NCI-H146 treated with DMSO at 0.1 percent for 48 hours (cell line): ENCODE results near the gene DUSP2.

Source experiments
- DNase-seq: peaks from one replicate; lab custom pipeline; 2025; ENCODE audit not compliant: unreplicated experiment; lab: John Stamatoyannopoulos, UW

The DUSP2 gene

DNA sequence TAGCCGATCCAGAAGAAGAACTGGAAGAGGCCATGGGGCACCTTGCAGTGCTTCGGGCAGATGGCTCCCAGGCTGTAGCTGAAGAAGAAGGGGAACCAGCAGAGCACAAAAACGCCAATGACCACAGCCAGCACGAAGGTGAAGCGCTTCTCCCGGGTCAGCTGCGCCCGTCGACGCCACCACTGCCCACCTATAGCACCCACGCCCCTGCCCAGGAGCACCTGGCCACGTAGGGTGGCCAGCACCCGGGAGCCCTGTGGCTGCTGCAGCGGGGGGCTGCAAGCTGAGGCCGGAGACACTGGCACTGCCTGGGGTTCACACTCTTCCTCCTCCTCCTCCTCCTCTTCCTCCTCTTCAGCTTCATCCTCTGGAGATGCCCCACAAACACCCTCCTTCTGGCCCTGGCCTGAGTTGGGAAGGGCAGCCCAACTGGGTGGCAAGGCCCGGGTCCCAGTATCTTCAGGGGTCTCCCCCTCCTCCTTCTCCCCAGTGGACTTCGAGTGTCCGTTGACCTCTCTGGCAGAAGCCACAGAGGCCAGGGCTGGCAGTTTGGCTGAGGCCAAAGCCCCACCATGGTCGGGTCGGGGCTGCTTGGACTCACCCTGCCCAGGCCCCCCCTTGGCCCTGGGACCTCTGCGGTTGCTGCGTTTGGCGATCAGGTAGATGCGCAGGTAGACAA is 30.2 kb downstream of the DUSP2 start:
- DNase-seq = no peak

DNA sequence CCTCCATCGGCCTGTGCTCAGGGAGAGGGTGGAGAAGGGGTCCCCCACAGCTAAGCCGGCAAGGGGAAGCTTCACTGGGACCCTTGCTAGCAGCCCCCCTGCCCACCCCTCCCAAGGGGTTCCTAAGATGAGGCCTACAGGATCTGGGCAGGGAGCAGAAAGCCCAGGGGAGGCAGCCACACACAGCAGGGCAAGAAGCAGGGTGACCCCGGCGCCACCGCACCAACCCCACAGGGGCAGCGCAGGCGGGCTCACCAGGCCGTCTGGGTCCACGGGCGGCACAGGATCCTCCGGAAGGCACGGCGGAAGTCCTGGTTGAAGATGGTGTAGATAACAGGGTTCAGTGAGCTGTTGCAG is 30.7 kb downstream of the DUSP2 start:
- DNase-seq = no peak

DNA sequence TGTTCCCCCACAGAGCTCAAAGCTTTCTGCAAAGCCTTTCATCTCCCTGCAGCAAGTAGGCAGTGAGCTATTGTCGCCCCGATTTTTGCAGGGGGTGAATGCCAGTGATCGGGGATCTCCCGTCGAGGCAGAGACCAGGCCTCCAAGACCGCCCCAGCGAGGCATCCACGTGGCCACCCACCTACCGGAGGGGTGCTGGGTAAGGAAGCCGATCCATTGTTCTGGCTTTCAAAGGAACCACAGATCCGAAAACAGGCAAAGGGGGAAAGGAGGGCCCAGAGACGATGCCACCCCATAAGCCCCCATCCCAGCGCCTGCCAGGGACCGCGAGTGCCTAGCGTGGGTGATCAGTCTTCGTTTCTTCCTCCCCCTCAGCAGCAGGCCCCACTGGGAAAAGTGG is 31.3 kb downstream of the DUSP2 start:
- no peak for DNase-seq

DNA sequence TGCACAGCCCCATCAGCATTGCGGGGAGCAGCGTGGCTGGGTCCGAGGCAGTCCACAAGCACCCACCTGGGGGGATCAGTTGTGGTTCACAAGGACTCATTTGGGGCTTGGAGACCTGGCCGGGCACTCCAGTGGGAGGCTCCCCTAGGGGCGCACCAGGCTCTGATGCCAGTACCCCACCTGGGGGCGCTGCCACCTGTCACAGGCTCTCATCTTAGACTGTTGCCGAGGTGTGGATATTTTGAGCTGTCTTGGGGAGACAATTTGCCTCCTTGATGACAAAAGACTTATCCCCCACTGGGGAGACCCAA is 31.9 kb downstream of the DUSP2 start:
- DNase-seq = no peak

DNA sequence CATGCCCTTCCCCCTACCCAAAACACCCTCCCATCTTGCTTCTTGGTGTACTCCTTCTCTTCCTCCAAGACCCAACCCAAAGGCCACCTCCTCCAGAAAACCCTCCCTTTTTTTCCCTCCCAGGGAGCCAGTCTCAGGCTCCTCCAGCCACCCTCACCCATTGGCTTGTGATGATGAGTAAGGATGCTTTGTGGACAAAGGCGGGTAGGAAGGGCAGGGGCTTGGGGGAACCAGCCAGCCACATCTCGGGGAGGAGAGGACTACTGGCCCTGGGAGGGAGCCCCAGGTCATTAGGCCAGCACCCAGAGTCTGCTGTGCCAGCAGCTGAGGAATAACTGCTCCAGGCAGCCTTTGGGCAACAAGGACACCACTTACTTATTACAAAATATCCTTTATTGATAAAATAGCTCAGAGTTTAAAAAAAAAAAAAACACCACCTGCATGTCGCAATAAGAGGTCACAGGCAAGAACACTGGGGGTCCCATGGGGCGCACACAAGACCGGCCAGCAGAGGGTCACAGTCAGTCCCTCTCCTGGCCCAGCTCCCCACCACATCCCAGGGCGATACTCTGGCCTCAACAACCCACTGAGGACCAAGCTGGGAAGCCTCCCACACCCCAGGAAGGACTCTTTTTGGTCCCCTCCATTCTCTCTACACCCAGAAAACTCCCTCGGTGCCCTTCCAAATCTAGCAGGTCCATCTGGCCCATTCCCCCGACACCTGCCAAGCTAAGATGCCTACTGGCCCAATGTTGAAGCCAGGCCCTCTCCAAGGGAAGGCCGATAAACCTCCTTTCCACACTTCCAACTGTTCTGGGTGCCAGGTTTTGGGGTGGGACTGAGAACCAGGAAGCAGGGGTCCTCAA is 32.5 kb downstream of the DUSP2 start:
- DNase-seq = no peak

DNA sequence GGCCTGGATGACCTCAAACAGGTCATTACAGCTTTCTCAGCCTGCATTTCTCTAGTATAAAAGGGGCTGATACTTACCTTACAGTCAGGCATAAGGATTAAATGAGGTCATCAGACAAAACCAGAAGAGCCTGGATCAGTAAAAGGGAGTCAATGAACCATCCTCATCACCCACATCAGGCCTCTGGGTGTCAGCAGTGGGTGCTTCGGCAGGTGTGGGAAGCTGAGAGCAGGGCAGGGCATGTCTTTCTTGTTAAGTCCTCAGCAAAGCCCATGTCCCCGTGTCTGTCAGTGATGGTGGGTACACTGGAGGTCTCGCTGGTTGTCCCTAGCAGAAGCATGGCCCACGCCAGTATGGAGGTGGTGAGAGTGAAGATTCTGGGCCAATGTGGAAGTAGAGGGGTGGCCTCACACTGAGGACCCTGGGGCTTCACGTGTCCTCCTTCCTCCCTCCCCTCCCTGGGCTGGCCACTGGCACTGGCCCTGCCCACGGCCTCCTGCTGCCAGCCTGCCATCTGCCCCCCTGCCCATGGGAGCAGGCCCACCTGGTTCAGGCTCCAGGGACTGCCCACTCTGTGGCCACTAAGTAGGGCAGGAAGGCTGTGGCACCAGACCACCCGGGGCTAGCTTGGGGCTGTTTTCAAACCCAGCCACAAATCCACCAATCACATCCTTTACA is 33.3 kb downstream of the DUSP2 start:
- DNase-seq = no peak

DNA sequence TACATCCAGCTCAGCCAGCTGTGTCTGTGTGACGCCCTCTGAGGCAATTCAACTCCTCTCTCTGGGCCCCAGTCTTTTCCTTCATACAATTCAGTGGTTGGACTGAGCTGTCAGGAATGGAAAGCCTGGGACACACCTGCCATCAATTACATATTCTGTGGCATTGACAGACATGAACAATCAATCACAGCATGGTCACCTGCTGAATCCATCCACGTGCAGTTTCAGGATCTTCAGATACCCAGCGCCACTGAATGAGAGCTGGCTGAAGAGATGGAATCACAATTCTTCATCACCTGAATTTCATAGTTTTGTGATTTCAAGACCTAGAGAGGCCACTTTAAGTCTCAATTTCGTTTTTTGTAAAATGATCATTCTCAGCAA is 34.0 kb downstream of the DUSP2 start:
- DNase-seq = peak; percentile 45

DNA sequence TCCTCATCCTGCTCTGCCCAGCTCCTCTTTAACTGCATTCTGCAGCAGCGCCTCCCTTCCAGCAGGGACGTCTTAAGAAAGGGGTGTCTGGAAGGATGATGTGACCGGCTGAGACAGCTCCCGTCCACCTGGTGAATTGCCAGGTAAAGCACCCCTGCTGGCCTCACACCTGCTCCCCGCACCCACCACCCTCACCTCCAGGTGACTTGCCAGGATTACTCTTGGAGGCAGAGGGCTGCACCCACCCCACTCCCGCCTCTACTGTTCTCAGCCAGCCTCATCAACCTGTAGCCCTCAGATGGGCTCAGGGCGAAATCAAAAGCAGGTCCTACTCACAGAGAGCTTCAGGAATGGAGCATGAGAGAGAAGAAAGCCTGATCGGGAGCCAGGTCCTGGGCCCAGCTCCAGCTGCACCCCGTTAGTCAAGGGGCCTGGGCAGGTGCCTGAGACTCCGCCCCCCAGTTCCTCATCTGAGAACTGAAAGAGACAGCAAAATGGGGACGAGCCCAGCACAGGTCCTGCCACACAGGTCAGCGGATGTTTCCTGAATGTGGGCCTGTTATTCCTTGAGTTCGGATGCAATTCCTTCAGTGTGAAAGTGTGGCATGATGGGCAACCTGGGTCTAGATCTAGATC is 34.5 kb downstream of the DUSP2 start:
- DNase-seq = no peak

DNA sequence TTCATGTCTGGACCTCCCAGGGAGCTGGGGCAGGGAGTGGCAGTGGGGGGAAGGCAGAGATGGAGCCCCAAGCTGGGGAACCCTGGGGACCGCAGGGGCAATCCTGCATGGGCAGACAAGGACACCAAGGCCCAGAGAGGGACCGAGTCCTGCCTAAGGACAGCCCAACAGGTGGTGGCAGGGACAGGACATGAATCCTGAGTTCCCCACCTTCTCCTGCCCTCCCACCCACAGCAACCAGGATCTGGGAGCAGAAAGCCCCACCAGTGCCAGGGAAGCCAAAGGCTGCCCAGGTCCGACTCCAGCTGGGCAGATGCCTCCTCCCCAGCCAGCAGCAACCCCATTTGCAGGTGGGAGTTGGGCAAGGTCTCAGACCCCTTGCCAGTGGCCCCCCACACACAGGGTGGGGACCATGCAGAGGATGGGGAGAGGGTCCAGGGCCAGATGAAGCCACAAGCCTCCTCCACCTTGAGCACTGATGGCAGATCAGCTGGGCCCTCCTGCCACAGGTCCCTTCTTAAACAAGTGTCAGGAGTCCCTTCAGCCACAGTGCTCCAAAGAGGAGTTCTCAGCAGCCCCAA is 35.2 kb downstream of the DUSP2 start:
- no peak for DNase-seq

DNA sequence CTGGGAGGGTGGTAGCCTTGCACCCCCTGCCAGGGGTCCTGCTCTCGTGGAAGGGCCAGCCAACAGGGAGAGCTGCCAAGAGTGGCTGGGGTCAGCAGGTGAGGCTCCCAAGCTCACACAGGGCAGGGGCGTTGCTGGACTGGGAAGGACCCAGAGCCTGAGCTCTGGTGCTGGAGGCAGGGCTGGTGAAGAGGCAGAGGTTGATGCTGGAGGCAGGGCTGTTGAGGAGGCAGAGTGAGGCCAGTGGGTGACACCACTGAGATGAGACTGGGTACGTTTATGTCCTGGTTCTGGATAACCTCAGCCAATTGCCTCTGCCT is 35.9 kb downstream of the DUSP2 start:
- no peak for DNase-seq

DNA sequence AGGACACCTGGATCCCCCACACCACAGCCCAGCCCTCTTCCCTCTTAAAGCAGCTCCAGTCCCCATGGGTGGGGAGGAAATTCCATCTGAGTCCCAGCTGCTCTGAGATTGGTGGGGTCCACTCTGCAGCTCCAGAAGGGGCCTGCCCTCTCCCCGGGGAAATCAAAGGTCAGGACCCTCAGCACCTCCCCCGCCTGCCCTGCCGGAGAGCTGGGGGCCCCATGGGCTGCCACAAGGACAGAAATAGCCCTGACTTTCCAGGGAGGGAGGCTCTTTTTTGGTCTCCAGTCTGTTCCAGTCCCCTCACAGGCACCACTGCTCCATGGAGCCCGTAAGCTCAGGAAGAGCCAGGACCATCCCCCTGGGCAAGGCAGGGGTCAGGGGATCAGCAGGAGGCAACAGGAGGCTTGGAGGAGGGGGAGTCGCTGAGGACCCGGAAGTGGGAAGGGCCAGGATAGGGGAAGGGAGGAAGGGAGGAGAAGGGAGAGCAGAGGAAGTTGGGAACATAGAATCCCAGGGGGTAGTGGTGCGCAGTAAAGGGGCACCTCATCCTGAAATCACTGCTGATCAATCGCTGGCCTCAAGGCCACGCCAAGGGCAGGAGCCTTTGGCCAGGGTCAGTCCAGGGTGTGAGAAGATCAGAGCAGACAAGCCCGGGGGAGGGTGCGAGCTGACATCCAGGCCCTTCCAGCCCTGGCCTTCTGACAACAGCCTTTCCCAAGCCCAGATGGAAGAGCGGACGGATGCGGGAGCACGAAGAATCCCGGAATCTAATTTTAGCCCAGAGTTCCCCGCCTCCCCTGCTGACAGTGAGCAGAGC is 36.5 kb downstream of the DUSP2 start:
- DNase-seq = no peak

DNA sequence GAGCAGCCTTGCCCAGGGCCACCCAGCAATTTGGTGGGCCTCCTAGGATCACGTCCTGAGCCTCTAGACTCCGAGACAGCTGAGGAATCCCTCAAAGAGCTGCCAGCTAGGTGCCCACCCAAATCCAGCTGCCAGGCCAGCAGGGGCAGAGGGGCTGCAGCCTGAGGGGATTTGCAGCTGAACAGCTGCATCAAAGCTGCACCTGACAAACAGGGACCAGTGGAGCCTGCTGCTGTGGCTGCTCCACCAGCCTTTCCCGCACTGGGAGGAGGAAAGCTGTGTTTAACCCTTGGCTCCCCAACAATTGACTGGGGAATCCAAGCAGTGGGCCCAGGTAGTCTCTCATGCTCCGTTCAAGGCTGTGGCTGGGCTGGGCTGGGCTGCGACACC is 37.1 kb downstream of the DUSP2 start:
- DNase-seq = no peak

DNA sequence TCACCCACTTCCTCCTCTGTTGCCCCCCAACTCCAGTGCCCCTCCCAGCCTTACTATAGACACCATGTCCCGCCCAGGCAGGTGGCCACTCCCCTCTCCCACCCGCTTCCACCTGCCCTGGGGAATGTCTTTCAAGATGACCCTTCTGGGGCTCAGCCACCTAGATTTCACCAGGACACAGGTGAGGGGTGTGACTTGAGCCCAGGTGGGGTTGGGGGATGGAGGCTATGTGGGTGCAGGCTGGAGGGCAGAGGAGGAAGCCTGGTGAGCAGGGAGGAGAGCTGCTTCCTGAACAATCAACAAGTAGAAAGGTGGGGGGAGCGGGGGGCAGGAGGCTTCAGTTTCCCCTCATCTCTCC is 37.6 kb downstream of the DUSP2 start:
- DNase-seq = no peak

DNA sequence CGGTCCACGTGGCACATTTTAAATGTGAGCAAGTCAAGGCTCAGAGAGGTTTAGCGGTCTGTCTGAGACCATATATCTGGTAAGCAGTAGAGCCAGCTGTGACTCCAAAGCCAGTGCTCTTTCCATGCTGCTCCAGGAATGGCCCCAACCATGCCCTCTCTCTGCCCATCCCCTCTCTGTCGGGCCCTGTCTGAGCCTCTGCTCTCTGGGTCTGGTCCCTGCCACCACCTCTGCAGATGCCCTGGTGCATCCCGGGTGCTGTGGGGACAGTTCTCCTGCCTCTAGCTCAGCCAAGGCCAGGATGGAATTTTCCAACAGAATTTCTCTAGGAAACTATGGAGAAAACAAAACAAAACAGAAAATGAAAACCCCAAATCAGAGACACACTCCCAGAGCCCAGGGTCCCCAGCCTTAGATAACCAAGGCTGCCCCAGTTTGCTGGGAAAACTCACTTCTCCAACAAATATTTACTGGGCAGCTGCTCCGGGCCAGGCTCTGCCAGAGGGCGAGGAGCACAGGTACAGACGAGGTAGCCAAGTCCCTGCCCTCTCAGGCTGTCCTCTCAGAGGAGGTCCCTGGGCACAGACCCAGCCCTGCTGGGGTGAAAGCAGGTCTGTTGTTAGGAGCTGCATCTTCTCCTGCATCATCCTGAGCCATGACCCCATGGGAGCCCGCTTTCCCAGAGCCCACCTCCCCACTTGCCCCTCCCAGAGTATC is 38.1 kb downstream of the DUSP2 start:
- no peak for DNase-seq

DNA sequence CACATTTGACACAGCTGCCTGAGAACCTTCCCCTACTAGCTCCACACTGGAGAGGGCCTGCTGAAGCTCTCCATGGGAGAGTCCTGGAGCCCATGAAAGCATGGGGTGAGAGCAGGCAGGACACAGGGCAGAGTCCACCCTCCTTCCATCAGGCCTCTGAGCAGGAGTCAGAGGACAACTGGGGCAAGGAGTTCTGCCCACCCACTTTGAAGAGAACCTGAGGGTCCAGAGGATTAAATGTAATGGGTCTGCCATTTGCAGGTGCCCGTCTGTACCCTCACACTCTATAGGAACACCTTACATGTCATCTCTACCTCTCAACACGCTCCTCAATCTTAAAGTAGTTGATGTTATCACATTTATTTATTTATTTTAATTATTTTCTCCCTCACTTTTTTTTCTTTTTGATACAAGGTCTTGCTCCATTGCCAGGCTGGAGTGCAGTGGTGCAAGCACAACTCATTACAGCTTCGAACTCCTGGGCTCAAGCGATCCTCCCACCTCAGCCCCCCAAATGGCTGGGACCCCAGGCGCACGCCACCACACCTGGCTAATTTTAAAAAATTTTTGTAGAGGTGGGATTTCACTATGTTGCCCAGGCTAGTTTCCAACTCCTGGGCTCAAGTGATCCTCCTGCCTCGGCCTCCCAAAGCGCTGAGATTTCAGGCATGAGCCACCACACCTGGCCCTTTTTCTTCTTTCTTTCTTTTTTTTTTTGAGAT is 39.1 kb downstream of the DUSP2 start:
- no peak for DNase-seq

DNA sequence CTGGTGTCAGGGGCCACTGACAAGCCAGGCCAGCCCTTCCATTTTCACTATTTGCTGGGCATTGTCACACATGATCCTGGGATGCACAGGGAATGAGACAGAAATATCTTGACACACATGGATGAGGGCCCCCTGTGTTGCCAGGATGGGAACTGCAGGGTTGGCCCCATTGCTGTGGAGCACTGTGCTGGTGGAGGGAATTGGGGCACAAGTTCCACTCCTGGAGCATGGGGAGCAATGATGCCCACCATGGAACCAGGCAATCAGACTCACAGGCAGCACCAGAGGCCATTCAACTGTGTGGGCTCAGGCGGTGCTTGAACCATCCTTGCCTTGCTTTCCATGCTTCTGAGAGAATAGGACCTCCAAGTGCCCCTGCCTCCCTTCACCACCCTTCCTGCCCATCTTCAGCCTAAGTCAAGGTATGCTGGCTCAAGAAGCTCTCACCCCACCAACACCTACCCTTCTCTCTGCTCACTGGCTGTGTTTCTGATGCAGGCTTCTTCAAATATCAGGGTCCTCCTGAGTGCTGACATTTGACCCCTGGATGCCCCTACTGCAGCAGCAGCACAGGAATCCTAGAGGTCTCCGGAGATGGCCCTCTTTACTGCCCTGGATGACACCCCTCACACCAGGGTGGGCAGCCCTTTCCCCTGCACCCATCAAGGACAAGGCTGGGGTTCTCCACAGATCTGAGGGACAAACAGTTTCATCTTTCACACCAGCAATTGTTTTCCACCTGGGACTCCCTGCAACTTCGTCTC is 39.9 kb downstream of the DUSP2 start:
- DNase-seq = no peak

DNA sequence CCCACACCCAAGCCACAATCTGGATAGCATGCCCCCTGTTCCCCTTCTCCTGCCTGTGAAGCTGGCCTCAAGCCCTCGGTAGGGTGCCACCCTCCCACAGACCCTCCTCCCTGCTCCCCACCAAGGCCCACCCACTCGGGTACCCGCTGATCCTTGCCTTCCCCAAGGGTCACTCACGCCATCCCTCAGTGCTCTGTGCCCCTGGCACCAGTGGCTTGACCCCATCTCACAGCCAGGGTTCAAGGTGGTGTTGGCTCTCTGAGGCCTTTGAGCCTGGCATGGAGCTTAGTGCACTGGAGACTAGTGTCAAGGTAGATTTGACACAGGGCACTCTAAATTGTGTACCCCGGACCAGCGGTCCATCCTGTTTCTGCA is 40.8 kb downstream of the DUSP2 start:
- no peak for DNase-seq

DNA sequence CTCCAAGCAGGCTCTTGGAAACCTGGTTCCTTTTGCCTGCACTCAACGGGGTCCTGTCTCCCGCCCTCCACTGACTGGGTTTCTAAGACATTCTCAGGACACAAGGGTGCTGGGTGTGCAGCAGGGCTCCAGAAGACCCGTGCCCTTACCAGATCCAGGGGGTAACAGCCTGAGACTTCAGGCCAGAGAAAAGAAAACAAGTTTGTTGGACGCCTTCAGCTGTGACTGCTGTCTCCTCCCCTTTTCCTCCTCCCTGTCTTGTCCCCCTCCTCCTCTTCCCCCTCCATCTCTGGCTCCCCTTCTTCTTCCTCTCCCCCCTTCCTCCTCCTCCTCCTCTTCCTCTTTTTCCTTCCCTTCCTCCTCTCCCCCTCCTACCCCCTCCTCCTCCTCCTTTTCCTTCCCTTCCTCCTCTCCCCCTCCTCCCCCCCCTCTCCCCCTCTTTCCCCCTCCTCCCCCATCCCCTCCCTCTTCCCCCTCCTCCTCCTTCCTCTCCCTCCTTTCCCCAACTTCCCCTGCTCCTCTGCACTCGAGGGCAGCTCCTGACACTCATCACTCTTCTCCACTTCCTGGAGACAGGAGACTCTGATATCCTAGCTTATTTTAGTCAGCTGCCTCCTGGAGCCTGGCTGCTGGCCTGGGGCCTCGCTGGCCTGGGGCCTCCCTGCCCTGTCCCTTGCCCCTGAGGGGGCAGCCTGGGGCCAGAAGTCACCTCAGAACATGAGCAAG is 41.3 kb downstream of the DUSP2 start:
- no peak for DNase-seq
